SK-N-SH treated with all-trans-retinoic acid at 6 μM for 48 hours (cell line): ENCODE measurements around the gene POLR2I.

Experiments used
- ATAC-seq: fragments of 200-7000 bp; cut with Tn5 transposase; 3 replicates; pipeline ENCODE4 v1.9.1; 2020; ENCODE audit warnings: mild to moderate bottlenecking, moderate library complexity
- ARNTL ChIP-seq: fragments of 450-650 bp; formaldehyde crosslinking; IDR thresholded peaks from 2 replicates; pipeline ENCODE4 v1.5.0; 2020; ENCODE audit warnings: low read depth, mild to moderate bottlenecking, moderate library complexity, borderline replicate concordance
- CREB5 ChIP-seq: fragments of 250-450 bp; sonication (Bioruptor Pico); IDR thresholded peaks from 2 replicates; pipeline ENCODE4 v1.5.1; 2020; ENCODE audit warnings: low read depth, mild to moderate bottlenecking, moderate library complexity
- CSRNP3 ChIP-seq: fragments of 250-450 bp; sonication (Bioruptor Pico); IDR thresholded peaks from 2 replicates; pipeline ENCODE4 v1.5.1; 2021; ENCODE audit warnings: mild to moderate bottlenecking, moderate library complexity
- ESRRG ChIP-seq: fragments of 250-450 bp; sonication (Bioruptor Pico); IDR thresholded peaks from 2 replicates; pipeline ENCODE4 v1.6.1; 2021; ENCODE audit warnings: mild to moderate bottlenecking
- ISL1 ChIP-seq: fragments of 250-450 bp; sonication (Bioruptor Pico); IDR thresholded peaks from 2 replicates; pipeline ENCODE4 v2.1.2; 2022; ENCODE audit warnings: mild to moderate bottlenecking, moderate library complexity
- OSR1 ChIP-seq: fragments of 250-450 bp; sonication (Bioruptor Pico); IDR thresholded peaks from 2 replicates; pipeline ENCODE4 v1.8.0; 2022; ENCODE audit warnings: moderate library complexity, mild to moderate bottlenecking, inconsistent platforms
- PATZ1 ChIP-seq: fragments of 250-450 bp; sonication (Bioruptor Pico); IDR thresholded peaks from 2 replicates; pipeline ENCODE4 v1.8.0; 2020; ENCODE audit warnings: mild to moderate bottlenecking, moderate library complexity, borderline replicate concordance
- POU6F1 ChIP-seq: fragments of 250-450 bp; sonication (Bioruptor Pico); IDR thresholded peaks from 2 replicates; pipeline ENCODE4 v1.8.0; 2021; ENCODE audit warnings: low read depth, mild to moderate bottlenecking, moderate library complexity, borderline replicate concordance
- PPARA ChIP-seq: fragments of 250-450 bp; sonication (Bioruptor Pico); IDR thresholded peaks from 2 replicates; pipeline ENCODE4 v1.5.0; 2020; ENCODE audit warnings: mild to moderate bottlenecking, borderline replicate concordance
- RARB ChIP-seq: fragments of 250-450 bp; sonication (Bioruptor Pico); IDR thresholded peaks from 2 replicates; pipeline ENCODE4 v1.8.0; 2021; ENCODE audit warnings: mild to moderate bottlenecking, moderate library complexity
- TOX ChIP-seq: fragments of 250-450 bp; sonication (Bioruptor Pico); IDR thresholded peaks from 2 replicates; pipeline ENCODE4 v1.8.0; 2021; ENCODE audit warnings: mild to moderate bottlenecking, moderate library complexity, borderline replicate concordance
- TSHZ2 ChIP-seq: fragments of 250-450 bp; sonication (Bioruptor Pico); IDR thresholded peaks from 2 replicates; pipeline ENCODE4 v1.5.0; 2020; ENCODE audit warnings: mild to moderate bottlenecking, moderate library complexity
- ZC3H10 ChIP-seq: fragments of 250-450 bp; sonication (Bioruptor Pico); IDR thresholded peaks from 2 replicates; pipeline ENCODE4 v1.5.1; 2021; ENCODE audit warnings: mild to moderate bottlenecking, moderate library complexity
- ZFP3 ChIP-seq: fragments of 250-450 bp; sonication (Bioruptor Pico); IDR thresholded peaks from 2 replicates; pipeline ENCODE4 v1.5.0; 2020; ENCODE audit warnings: mild to moderate bottlenecking, moderate library complexity
- ZNF565 ChIP-seq: fragments of 450-650 bp; formaldehyde crosslinking; conservative IDR thresholded peaks from 2 replicates; pipeline ENCODE4 v1.5.0; 2020; ENCODE audit warnings: low read depth, mild to moderate bottlenecking, moderate library complexity
- ZNF70 ChIP-seq: fragments of 450-650 bp; formaldehyde crosslinking; IDR thresholded peaks from 2 replicates; pipeline ENCODE4 v1.5.0; 2020; ENCODE audit warnings: mild to moderate bottlenecking, moderate library complexity
- ZNF8 ChIP-seq: fragments of 450-650 bp; formaldehyde crosslinking; IDR thresholded peaks from 2 replicates; pipeline ENCODE4 v1.5.0; 2020; ENCODE audit warnings: mild to moderate bottlenecking, moderate library complexity

The POLR2I gene

GRCh38 chr19:36067681-36068080 is 47.0 kb downstream of the POLR2I start:
- ATAC-seq = no peak
- TF ChIP-seq ZNF8 (CRISPR knock-in tag) (no peak), ZFP3 (CRISPR knock-in tag) (no peak), POU6F1 (CRISPR knock-in tag) (no peak), RARB (CRISPR knock-in tag) (no peak), ZNF565 (CRISPR knock-in tag) (no peak), ARNTL (CRISPR knock-in tag) (no peak), ZC3H10 (no peak), OSR1 (CRISPR knock-in tag) (no peak), TOX (no peak), ESRRG (no peak), TSHZ2 (no peak), PPARA (CRISPR knock-in tag) (no peak), ISL1 (CRISPR knock-in tag) (no peak), ZNF70 (no peak), CREB5 (CRISPR knock-in tag) (no peak), CSRNP3 (no peak), PATZ1 (no peak)

- no peak for ATAC-seq
- TF ChIP-seq PPARA (CRISPR knock-in tag) (no peak), CSRNP3 (no peak), ZFP3 (CRISPR knock-in tag) (no peak), ZNF8 (CRISPR knock-in tag) (no peak)
Measured at GRCh38 chr19:36064826-36065225, 49.8 kb downstream of the POLR2I start.
